Upper lobe of right lung (tissue), 1 donor: ENCODE results near the gene FLRT2. TPM values are rescaled to one million over a fixed set of nuclear protein-coding genes. Genes with fewer than 3 reads are reported as not detected.

Source experiments
- ATAC-seq: fragments of 200-7000 bp; cut with Tn5 transposase; one replicate; pipeline ENCODE4 v1.9.1; 2020; ENCODE audit warnings: mild to moderate bottlenecking, moderate library complexity
- DNase-seq: peaks from one replicate; pipeline ENCODE4 v3.0.0-alpha.2; 2020
- H3K27ac ChIP-seq: fragments of 200-600 bp; one replicate; pipeline ENCODE4 v1.8.0; 2022
- H3K27me3 ChIP-seq: fragments of 200-600 bp; one replicate; pipeline ENCODE4 v1.8.0; 2022; ENCODE audit warnings: mild to moderate bottlenecking
- H3K36me3 ChIP-seq: fragments of 200-600 bp; one replicate; pipeline ENCODE4 v1.8.0; 2022
- H3K4me1 ChIP-seq: fragments of 200-600 bp; one replicate; pipeline ENCODE4 v1.8.0; 2022
- H3K4me3 ChIP-seq: fragments of 200-600 bp; one replicate; pipeline ENCODE4 v1.8.0; 2022; ENCODE audit warnings: mild to moderate bottlenecking
- H3K9me3 ChIP-seq: fragments of 200-600 bp; one replicate; pipeline ENCODE4 v1.8.0; 2022
- intact Hi-C: fragments of 100-400 bp; cut with DNase I; formaldehyde crosslinking; loops from one replicate; pipeline ENCODE4 v1.11.0; 2022
- total RNA-seq: library from RNA; stranded (reverse); fragmentation: NEBNext Ultra II Directional; extraction: Animal tissue kit (Norgen Biotek cat#: 25700); gene quantifications from one replicate; pipeline ENCODE4 v1.2.1, GENCODE V29; 2021
- TF ChIP-seq, protein P1 (sequence below): fragments of 200-600 bp; IDR thresholded peaks from one replicate; pipeline ENCODE4 v1.8.0; 2022; ENCODE audit warnings: antibody characterized with exemption
- donor health status: DM: no; HTN: yes; CAD: no; lungs with severe emphysema.

FLRT2 gene
- total RNA-seq, 1 donor from 2014 or later = 13.3 TPM

DNA sequence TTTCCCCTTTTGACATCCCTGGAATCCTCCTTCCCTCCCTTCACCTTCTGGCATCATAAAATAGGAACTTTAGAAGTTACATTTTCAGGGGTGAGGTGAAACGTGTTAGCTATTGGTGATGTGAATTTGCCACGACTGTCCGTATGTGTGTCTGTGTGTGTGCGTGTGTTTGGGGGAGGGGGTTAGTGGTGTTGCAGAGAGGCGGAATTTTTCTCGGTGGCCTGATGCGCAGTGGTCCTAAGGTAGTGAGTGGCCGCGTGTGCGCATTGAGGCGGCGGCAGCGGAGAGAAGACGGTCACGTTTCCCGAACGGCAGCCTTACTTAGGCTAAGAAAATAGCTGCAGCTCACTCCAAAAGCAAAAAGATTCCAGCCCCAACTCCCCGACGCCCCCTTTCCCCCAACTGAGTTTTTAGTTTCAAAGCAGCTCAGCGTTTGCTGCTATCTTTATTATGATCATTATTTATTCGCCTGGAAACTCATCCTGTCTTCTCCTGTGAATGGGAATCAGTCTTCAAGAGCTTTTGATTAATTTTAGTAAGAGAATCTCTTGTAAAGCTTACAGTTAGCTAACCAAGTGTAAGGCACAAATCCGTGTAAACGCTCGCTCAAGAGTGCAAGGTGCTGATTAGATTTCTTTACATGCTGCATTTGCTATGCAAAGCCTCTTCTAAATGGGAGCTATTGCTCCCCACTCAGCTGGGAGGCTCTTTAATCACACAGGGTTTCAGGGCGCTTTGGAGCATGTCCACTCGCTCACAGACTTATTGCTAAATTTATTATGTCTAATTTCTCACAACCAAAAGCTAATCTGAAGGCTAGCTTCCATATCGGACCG is 4.7 kb downstream of the FLRT2 start:
- TF ChIP-seq, protein P1, sequence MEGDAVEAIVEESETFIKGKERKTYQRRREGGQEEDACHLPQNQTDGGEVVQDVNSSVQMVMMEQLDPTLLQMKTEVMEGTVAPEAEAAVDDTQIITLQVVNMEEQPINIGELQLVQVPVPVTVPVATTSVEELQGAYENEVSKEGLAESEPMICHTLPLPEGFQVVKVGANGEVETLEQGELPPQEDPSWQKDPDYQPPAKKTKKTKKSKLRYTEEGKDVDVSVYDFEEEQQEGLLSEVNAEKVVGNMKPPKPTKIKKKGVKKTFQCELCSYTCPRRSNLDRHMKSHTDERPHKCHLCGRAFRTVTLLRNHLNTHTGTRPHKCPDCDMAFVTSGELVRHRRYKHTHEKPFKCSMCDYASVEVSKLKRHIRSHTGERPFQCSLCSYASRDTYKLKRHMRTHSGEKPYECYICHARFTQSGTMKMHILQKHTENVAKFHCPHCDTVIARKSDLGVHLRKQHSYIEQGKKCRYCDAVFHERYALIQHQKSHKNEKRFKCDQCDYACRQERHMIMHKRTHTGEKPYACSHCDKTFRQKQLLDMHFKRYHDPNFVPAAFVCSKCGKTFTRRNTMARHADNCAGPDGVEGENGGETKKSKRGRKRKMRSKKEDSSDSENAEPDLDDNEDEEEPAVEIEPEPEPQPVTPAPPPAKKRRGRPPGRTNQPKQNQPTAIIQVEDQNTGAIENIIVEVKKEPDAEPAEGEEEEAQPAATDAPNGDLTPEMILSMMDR = no peak
- DNase-seq (no peak), ATAC-seq (no peak)
- Histone ChIP-seq H3K9me3 (no peaks in the 10 kb centered on the region), H3K4me1 (peaks cover 30% of the 10 kb centered on the region), H3K36me3 (no peaks in the 10 kb centered on the region), H3K27ac (no peak overlapping the region), H3K27me3 (peaks cover 48% of the 10 kb centered on the region), H3K4me3 (peak overlapping the region; percentile 54)
- intact Hi-C loops = no loop called here

DNA sequence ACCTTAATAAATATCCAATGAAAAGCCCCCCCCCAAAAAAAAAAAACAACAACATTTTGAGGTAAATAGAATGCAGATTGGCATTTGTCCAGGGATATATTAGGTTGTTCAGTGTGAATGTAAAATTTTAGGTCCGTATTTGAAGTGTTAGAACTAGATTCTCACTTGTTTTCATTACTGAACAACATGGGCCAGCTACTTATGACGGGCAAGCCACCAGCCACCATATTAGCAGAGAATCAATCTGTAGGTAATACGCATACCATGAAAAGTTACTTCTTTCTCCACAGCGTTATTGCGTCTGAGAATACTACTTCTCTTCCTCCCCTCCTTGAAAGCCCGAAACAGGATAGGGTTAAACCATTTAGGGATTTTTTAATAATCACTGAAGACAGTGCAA is 5.4 kb downstream of the FLRT2 start:
- peak overlapping the region; percentile 54 for H3K4me3 ChIP-seq
- peaks cover 42% of the 10 kb centered on the region for H3K27me3 ChIP-seq
- H3K27ac ChIP-seq = no peak overlapping the region

DNA sequence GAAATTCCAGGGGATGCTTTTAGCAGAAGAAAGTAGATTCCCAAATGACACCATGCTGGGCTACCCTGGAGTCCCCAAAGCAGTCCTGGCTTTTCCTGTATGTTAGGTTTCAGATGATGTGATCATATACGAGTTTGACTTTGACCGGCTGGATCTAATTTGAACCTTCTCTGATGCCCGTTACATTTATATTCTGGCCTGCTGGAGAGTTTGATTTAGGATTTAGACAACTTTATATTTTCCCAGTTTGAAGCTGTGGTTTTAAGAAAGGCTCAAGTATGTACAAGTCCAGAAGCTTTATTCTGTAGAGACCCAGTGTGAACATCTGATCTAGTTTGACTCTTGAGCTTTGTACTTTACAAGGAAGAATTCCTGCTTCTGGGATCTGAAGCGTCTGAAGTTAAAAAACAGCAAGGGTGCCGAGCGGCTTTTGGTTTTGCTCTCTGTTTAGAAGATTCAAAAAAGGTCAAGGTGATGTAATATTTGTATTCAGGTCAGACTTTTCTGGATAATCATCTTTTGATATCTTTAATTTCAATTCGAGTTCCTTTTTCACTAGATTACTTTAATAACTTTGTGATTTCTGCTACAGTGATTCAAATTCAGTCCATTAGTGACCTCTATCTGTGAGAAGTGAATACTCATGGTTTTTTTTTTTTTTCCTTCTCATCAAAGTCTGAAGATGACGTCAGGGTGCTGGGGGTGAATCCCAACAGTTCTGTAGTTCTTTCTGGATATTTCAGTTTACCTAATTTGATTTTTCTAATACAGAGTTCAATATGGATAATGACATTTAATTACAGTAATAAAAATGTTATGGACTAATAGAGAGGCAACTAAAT is 6.3 kb downstream of the FLRT2 start:
- Histone ChIP-seq H3K27me3 (peaks cover 33% of the 10 kb centered on the region), H3K4me1 (peaks cover 18% of the 10 kb centered on the region), H3K9me3 (no peaks in the 10 kb centered on the region), H3K4me3 (peak overlapping the region; percentile 7), H3K27ac (no peak overlapping the region), H3K36me3 (no peaks in the 10 kb centered on the region)
- ATAC-seq = no peak
- intact Hi-C loops = no loop called here
- no peak for DNase-seq
- TF ChIP-seq, protein P1 = peak; percentile 50

More for the DNA sequence above, 5.4 kb downstream of the FLRT2 start:
- TF ChIP-seq, protein P1 = no peak
- Histone ChIP-seq H3K4me1 (peaks cover 23% of the 10 kb centered on the region), H3K36me3 (no peaks in the 10 kb centered on the region), H3K9me3 (no peaks in the 10 kb centered on the region)
- intact Hi-C loops = no loop called here
- DNase-seq (no peak), ATAC-seq (no peak)

DNA sequence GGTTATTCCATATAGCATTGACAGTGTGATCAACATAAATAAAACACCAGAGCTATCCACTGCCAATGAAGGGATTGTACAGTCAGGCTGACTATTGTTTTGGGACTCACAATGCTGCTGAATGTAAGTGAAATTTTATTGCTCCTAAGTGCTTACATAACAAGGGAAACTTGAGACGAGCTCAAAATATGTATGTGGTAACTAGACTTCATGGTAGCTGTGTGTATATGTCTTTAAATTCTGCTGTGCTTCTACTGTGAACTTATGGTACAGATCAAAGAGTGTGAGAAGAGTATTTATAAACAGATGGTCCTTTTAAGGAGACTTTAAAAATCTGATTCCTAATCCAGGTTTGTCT is 6.9 kb downstream of the FLRT2 start:
- DNase-seq (no peak), ATAC-seq (no peak)
- intact Hi-C loops = no loop called here
- TF ChIP-seq, protein P1 = no peak
- H3K27me3 ChIP-seq = peaks cover 28% of the 10 kb centered on the region
- no peaks in the 10 kb centered on the region for H3K36me3 ChIP-seq
- H3K4me3 ChIP-seq = no peak overlapping the region
- peaks cover 12% of the 10 kb centered on the region for H3K4me1 ChIP-seq
- no peak overlapping the region for H3K27ac ChIP-seq
- no peaks in the 10 kb centered on the region for H3K9me3 ChIP-seq

DNA sequence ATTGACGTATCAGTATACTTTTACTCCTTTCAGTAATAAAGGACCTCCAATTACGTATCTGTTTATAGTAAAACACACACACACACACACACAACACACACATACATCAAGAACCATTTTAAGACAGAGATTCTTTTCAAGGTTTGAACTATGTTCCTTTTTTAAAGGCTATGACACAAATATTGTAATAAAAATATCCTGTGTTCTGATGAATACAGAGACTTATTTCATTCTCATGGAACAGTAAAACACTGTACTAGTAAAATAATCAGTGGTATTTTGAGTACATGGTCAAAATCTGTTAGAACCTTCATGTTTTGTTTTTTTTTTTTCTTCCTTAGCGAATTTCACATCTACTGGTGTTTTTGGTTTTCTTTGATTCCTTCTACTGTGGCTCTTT is 7.6 kb downstream of the FLRT2 start:
- H3K4me1 ChIP-seq = peaks cover 5% of the 10 kb centered on the region
- intact Hi-C loops = no loop called here
- no peak overlapping the region for H3K27ac ChIP-seq
- no peak for DNase-seq
- no peaks in the 10 kb centered on the region for H3K9me3 ChIP-seq
- ATAC-seq = no peak
- H3K27me3 ChIP-seq = peaks cover 22% of the 10 kb centered on the region
- no peak overlapping the region for H3K4me3 ChIP-seq
- TF ChIP-seq, protein P1 = no peak
- H3K36me3 ChIP-seq = no peaks in the 10 kb centered on the region
